GM13977 (cell line): ENCODE results near the gene LSM14B.

Experiments
- DNase-seq: peaks from one replicate; pipeline ENCODE4 v3.0.0; 2012; ENCODE audit warnings: low spot score
- CTCF ChIP-seq: IDR thresholded peaks from 2 replicates; pipeline ENCODE4 v1.5.1; 2012; ENCODE audit warnings: mild to moderate bottlenecking, control low read depth; ENCODE audit not compliant: insufficient read depth; ENCODE audit errors: extremely low read depth, missing control alignments
- in situ Hi-C: fragments of 300-500 bp; cut with MboI; formaldehyde crosslinking; loops from one replicate; pipeline ENCODE4 v1.12.0; 2022; ENCODE audit warnings: low sequenced_read_pairs, low pct_unique_long_range_greater_than_20kb, mixed read lengths, inconsistent platforms; ENCODE audit not compliant: unreplicated experiment

The LSM14B gene

GRCh38 chr20:62158541-62158940 is 36.3 kb downstream of the LSM14B start:
- in situ Hi-C loops, result no loop called here
- no peak for TF ChIP-seq CTCF
- DNase-seq, result no peak

- in situ Hi-C loops, result no loop called here
- TF ChIP-seq CTCF, result no peak
- DNase-seq, result no peak
Measured at GRCh38 chr20:62159052-62159451, 36.8 kb downstream of the LSM14B start.

GRCh38 chr20:62159839-62160238 is 37.6 kb downstream of the LSM14B start:
- in situ Hi-C loops, result no loop called here
- DNase-seq, result peak; percentile 75
- TF ChIP-seq CTCF, result no peak

GRCh38 chr20:62160253-62160652 is 38.0 kb downstream of the LSM14B start:
- TF ChIP-seq CTCF, result no peak
- DNase-seq, result no peak
- in situ Hi-C loops, result no loop called here

- DNase-seq, result no peak
- no peak for TF ChIP-seq CTCF
- in situ Hi-C loops, result no loop called here
Measured at GRCh38 chr20:62160876-62161275, 38.6 kb downstream of the LSM14B start.

GRCh38 chr20:62161347-62161746 is 39.1 kb downstream of the LSM14B start:
- DNase-seq, result no peak
- TF ChIP-seq CTCF, result no peak
- in situ Hi-C loops, result no loop called here
